Mesenchymal stem cell (in vitro differentiated cells and primary cell): Measurements from ENCODE around the gene FAM177A1.
A peak's percentile ranks its signal among the peaks of the same experiment; 100 is the strongest.

Source experiments
- DNase-seq: peaks from one replicate; pipeline ENCODE4 v3.0.0-alpha.2; 2013
- H2AFZ ChIP-seq: one replicate; pipeline ENCODE4 v1.6.1; 2013; ENCODE audit warnings: low read depth, mild to moderate bottlenecking, control low read depth, inconsistent platforms, low read length, moderate library complexity
- H2AK5ac ChIP-seq: 2 replicates; pipeline ENCODE4 v1.6.1; 2013; ENCODE audit warnings: low read length, moderate library complexity, mild to moderate bottlenecking, inconsistent platforms; ENCODE audit not compliant: severe bottlenecking
- H2BK120ac ChIP-seq: one replicate; pipeline ENCODE4 v1.6.1; 2013; ENCODE audit warnings: low read depth, mild to moderate bottlenecking, inconsistent platforms, low read length, moderate library complexity
- H2BK12ac ChIP-seq, 2 experiments: one replicate each; pipeline ENCODE4 v1.6.1; 2013; ENCODE audit warnings: inconsistent platforms in 2 of 2, low read length in 2 of 2, mild to moderate bottlenecking in 2 of 2, moderate library complexity in 2 of 2, control low read depth in 1 of 2
- H2BK15ac ChIP-seq: one replicate; pipeline ENCODE4 v1.6.1; 2013; ENCODE audit warnings: mild to moderate bottlenecking, low read depth, inconsistent platforms; ENCODE audit not compliant: poor library complexity, severe bottlenecking
- H2BK5ac ChIP-seq: 2 replicates; pipeline ENCODE4 v1.6.1; 2013; ENCODE audit warnings: low read depth, mild to moderate bottlenecking, low read length, control low read depth, inconsistent platforms; ENCODE audit not compliant: poor library complexity, severe bottlenecking
- H3K14ac ChIP-seq, 2 experiments: one replicate each; pipeline ENCODE4 v1.6.1; 2013; ENCODE audit warnings: inconsistent platforms in 2 of 2, low read length in 2 of 2, control low read depth in 1 of 2, mild to moderate bottlenecking in 1 of 2, moderate library complexity in 1 of 2
- H3K18ac ChIP-seq, 2 experiments: one replicate each; pipeline ENCODE4 v1.6.1; 2013; ENCODE audit warnings: inconsistent platforms in 2 of 2, low read length in 2 of 2, control low read depth in 1 of 2, low read depth in 1 of 2, mild to moderate bottlenecking in 1 of 2
- H3K23ac ChIP-seq, 2 experiments: one replicate each; pipeline ENCODE4 v1.6.1; 2013; ENCODE audit warnings: inconsistent platforms in 2 of 2, low read length in 2 of 2, mild to moderate bottlenecking in 2 of 2, moderate library complexity in 2 of 2, control low read depth in 1 of 2
- H3K27ac ChIP-seq: 2 replicates; pipeline ENCODE4 v1.5.1; 2013; ENCODE audit warnings: mild to moderate bottlenecking, moderate library complexity, low read length, control low read depth, inconsistent platforms; ENCODE audit not compliant: poor library complexity, severe bottlenecking
- H3K27me3 ChIP-seq, 2 experiments: 2 replicates each; pipeline versions ENCODE4 v1.6.1 to v1.7.0; 2013; ENCODE audit warnings: low read length in 2 of 2, mild to moderate bottlenecking in 2 of 2, moderate library complexity in 2 of 2, control low read depth in 1 of 2, inconsistent platforms in 1 of 2; ENCODE audit not compliant: control insufficient read depth in 1 of 2, insufficient read depth in 1 of 2
- H3K36me3 ChIP-seq, 2 experiments: 2 replicates each; pipeline versions ENCODE4 v1.6.1 to v1.7.0; 2013; ENCODE audit warnings: low read length in 2 of 2, control low read depth in 1 of 2, inconsistent platforms in 1 of 2, low read depth in 1 of 2, mild to moderate bottlenecking in 1 of 2; ENCODE audit not compliant: insufficient read depth in 2 of 2, control insufficient read depth in 1 of 2
- H3K4ac ChIP-seq, 2 experiments: one replicate each; pipeline ENCODE4 v1.6.1; 2013; ENCODE audit warnings: inconsistent platforms in 2 of 2, low read length in 2 of 2, mild to moderate bottlenecking in 2 of 2, moderate library complexity in 2 of 2, control low read depth in 1 of 2, low read depth in 1 of 2
- H3K4me1 ChIP-seq: 2 replicates; pipeline ENCODE4 v1.6.1; 2013; ENCODE audit warnings: low read depth, low read length, control low read depth; ENCODE audit not compliant: control insufficient read depth, insufficient read depth
- H3K4me2 ChIP-seq: 2 replicates; pipeline ENCODE4 v1.6.1; 2013; ENCODE audit warnings: low read length, mild to moderate bottlenecking, inconsistent platforms; ENCODE audit not compliant: poor library complexity, severe bottlenecking
- H3K4me3 ChIP-seq, 2 experiments: 2 replicates each; pipeline versions ENCODE4 v1.5.1 to v1.7.0; 2013; ENCODE audit warnings: low read length in 2 of 2, mild to moderate bottlenecking in 2 of 2, control low read depth in 1 of 2, low read depth in 1 of 2; ENCODE audit not compliant: insufficient read depth in 1 of 2
- H3K79me1 ChIP-seq: replicated peaks from 2 replicates; pipeline ENCODE4 v1.6.1; 2013; ENCODE audit warnings: mild to moderate bottlenecking, control low read depth, low read length, inconsistent platforms; ENCODE audit not compliant: poor library complexity, severe bottlenecking
- H3K9ac ChIP-seq: 2 replicates; pipeline ENCODE4 v1.7.0; 2013; ENCODE audit warnings: mild to moderate bottlenecking, low read length, moderate library complexity
- H3K9me3 ChIP-seq: 2 replicates; pipeline ENCODE4 v1.7.0; 2013; ENCODE audit warnings: mild to moderate bottlenecking, low read length; ENCODE audit not compliant: control insufficient read depth
- H4K8ac ChIP-seq: one replicate; pipeline ENCODE4 v1.6.1; 2013; ENCODE audit warnings: inconsistent platforms, mild to moderate bottlenecking, low read length, moderate library complexity
- H4K91ac ChIP-seq: one replicate; pipeline ENCODE4 v1.6.1; 2013; ENCODE audit warnings: mild to moderate bottlenecking, low read length, inconsistent platforms
- WGBS: methylation state at CpG from one replicate; pipeline ENCODE4 v1.1.7; 2013; ENCODE audit warnings: mixed read lengths; 5-methylcytosine and 5-hydroxymethylcytosine counted together

FAM177A1 gene

GRCh38 chr14:35046751-35047536 lies 872 bp downstream of the FAM177A1 start:
- H3K4me3 ChIP-seq, result peak overlapping the region; percentile 74 to 85
- H2BK12ac ChIP-seq, result peak overlapping the region; percentile 20 to 49
- peak overlapping the region; percentile 92 for H2AFZ ChIP-seq
- H3K4ac ChIP-seq, result peak overlapping the region in 1 of 2 experiments; percentile 56
- no peaks in the 10 kb centered on the region for H3K9me3 ChIP-seq
- peak overlapping the region; percentile 40 for H2BK15ac ChIP-seq
- H3K36me3 ChIP-seq, result peaks cover 0 to 17% of the 10 kb centered on the region in 2 experiments
- peak overlapping the region; percentile 78 for H3K27ac ChIP-seq
- peaks cover 4% of the 10 kb centered on the region for H3K79me1 ChIP-seq
- peak overlapping the region; percentile 98 for H3K9ac ChIP-seq
- H4K91ac ChIP-seq, result peak overlapping the region; percentile 36
- H3K4me1 ChIP-seq, result peaks cover 6% of the 10 kb centered on the region
- peak overlapping the region; percentile 56 for H2BK120ac ChIP-seq
- H3K27me3 ChIP-seq, result no peaks in the 10 kb centered on the region
- no peak overlapping the region for H2AK5ac ChIP-seq
- peak overlapping the region; percentile 68 to 74 for H3K14ac ChIP-seq
- WGBS, result 33% methylated on average over 21 of the region's 23 CpGs
- peak overlapping the region in 1 of 2 experiments; percentile 91 for H3K23ac ChIP-seq
- peak overlapping the region; percentile 79 to 91 for H3K18ac ChIP-seq
- peak; percentile 34 for DNase-seq
- H4K8ac ChIP-seq, result peak overlapping the region; percentile 47
- peak overlapping the region; percentile 88 for H3K4me2 ChIP-seq
- H2BK5ac ChIP-seq, result peak overlapping the region; percentile 33

- H3K9me3 ChIP-seq, result no peaks in the 10 kb centered on the region
- H3K27me3 ChIP-seq, result no peaks in the 10 kb centered on the region
- H4K91ac ChIP-seq, result no peak overlapping the region
- H2BK120ac ChIP-seq, result no peak overlapping the region
- H3K23ac ChIP-seq, result no peak overlapping the region
- peaks cover 6% of the 10 kb centered on the region for H3K79me1 ChIP-seq
- no peak overlapping the region for H4K8ac ChIP-seq
- DNase-seq, result no peak
- H3K4me2 ChIP-seq, result no peak overlapping the region
- H2AK5ac ChIP-seq, result no peak overlapping the region
- H2BK12ac ChIP-seq, result no peak overlapping the region
- H3K4me3 ChIP-seq, result peak overlapping the region in 1 of 2 experiments; percentile 85
- H2AFZ ChIP-seq, result no peak overlapping the region
- no peak overlapping the region for H3K4ac ChIP-seq
- 100% methylated on average over 2 of the region's 4 CpGs for WGBS
- no peak overlapping the region for H3K9ac ChIP-seq
- H3K27ac ChIP-seq, result no peak overlapping the region
- peaks cover 8% of the 10 kb centered on the region for H3K4me1 ChIP-seq
- no peak overlapping the region for H2BK5ac ChIP-seq
- H3K14ac ChIP-seq, result no peak overlapping the region
- H3K18ac ChIP-seq, result no peak overlapping the region
- peaks cover 3 to 25% of the 10 kb centered on the region in 2 experiments for H3K36me3 ChIP-seq
- H2BK15ac ChIP-seq, result no peak overlapping the region
Measured at GRCh38 chr14:35047976-35048513, 2.0 kb downstream of the FAM177A1 start.

GRCh38 chr14:35050652-35051051 lies 4.6 kb downstream of the FAM177A1 start:
- Histone ChIP-seq H4K91ac (no peak overlapping the region), H2BK15ac (no peak overlapping the region), H3K79me1 (peaks cover 10% of the 10 kb centered on the region), H3K36me3 (peaks cover 10 to 40% of the 10 kb centered on the region in 2 experiments), H3K14ac (no peak overlapping the region), H2BK12ac (no peak overlapping the region), H3K4ac (no peak overlapping the region), H3K27me3 (no peaks in the 10 kb centered on the region), H3K9me3 (no peaks in the 10 kb centered on the region), H2BK5ac (no peak overlapping the region), H3K4me3 (no peak overlapping the region), H3K23ac (no peak overlapping the region), H3K27ac (no peak overlapping the region), H3K4me1 (peaks cover 8% of the 10 kb centered on the region), H4K8ac (no peak overlapping the region), H2AK5ac (no peak overlapping the region), H3K4me2 (no peak overlapping the region), H3K18ac (no peak overlapping the region), H3K9ac (peak overlapping the region; percentile 56), H2BK120ac (no peak overlapping the region), H2AFZ (no peak overlapping the region)
- 0% methylated on average over 1 of the region's 1 CpG for WGBS
- DNase-seq, result peak; percentile 60

DNA sequence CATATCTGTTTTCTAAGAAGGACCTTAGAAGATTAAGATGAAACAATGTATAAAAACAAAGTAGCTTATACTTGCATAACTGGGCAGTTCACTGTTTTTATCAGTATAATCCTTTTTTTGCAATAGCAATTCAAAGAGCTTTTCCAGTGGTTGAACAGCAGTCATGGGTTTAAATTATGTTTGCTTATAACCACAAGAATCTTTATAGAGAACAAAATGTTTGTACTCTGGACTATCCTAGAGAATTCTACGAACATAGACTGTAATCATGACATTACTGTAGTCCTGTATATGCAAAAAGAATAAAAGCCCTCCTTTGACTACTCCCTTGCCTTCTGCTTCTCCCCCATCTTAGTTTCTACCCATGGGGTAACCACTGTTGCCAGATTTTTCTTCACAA lies 5.7 kb downstream of the FAM177A1 start:
- H3K79me1 ChIP-seq, result peaks cover 10% of the 10 kb centered on the region
- 100% methylated on average over 1 of the region's 1 CpG for WGBS
- H2BK12ac ChIP-seq, result no peak overlapping the region
- no peak overlapping the region for H4K8ac ChIP-seq
- no peak overlapping the region for H2BK120ac ChIP-seq
- peaks cover 8% of the 10 kb centered on the region for H3K4me1 ChIP-seq
- no peak overlapping the region for H4K91ac ChIP-seq
- no peak overlapping the region for H3K23ac ChIP-seq
- no peak overlapping the region for H2AK5ac ChIP-seq
- H2BK15ac ChIP-seq, result no peak overlapping the region
- no peak overlapping the region for H3K4me2 ChIP-seq
- H2BK5ac ChIP-seq, result no peak overlapping the region
- peak; percentile 30 for DNase-seq
- peaks cover 12 to 49% of the 10 kb centered on the region in 2 experiments for H3K36me3 ChIP-seq
- H3K18ac ChIP-seq, result no peak overlapping the region
- no peak overlapping the region for H3K27ac ChIP-seq
- H3K14ac ChIP-seq, result no peak overlapping the region
- no peak overlapping the region for H3K4me3 ChIP-seq
- H3K9me3 ChIP-seq, result no peaks in the 10 kb centered on the region
- H3K4ac ChIP-seq, result no peak overlapping the region
- H2AFZ ChIP-seq, result no peak overlapping the region
- no peak overlapping the region for H3K9ac ChIP-seq
- H3K27me3 ChIP-seq, result no peaks in the 10 kb centered on the region
